ENCODE measurements around the gene ACOX3.
"Not testable (repeated sequence)": the region's sequence is repeated elsewhere in the genome, so short reads cannot be mapped to it uniquely, and the experiment has no call there.

The ACOX3 gene

GRCh38 chr4:8370106-8370787 lies 70.3 kb downstream of the ACOX3 start:
- no peak for DNase-seq

GRCh38 chr4:8369426-8370105 lies 71.0 kb downstream of the ACOX3 start:
- DNase-seq, result no peak

- DNase-seq, result no peak
Observed at GRCh38 chr4:8368998-8369397, 71.5 kb downstream of the ACOX3 start.

GRCh38 chr4:8368061-8368481 lies 72.5 kb downstream of the ACOX3 start:
- no peak for DNase-seq

- no peak for DNase-seq
Observed at GRCh38 chr4:8366601-8367000, 73.9 kb downstream of the ACOX3 start.

- DNase-seq, result no peak
Observed at GRCh38 chr4:8365951-8366350, 74.6 kb downstream of the ACOX3 start.

GRCh38 chr4:8365353-8365752 lies 75.2 kb downstream of the ACOX3 start:
- DNase-seq, result no peak

- no peak for DNase-seq
Observed at GRCh38 chr4:8364848-8365350, 75.6 kb downstream of the ACOX3 start.

GRCh38 chr4:8364141-8364540 lies 76.4 kb downstream of the ACOX3 start:
- DNase-seq, result no peak

- DNase-seq, result no peak
Observed at GRCh38 chr4:8362483-8362882, 78.0 kb downstream of the ACOX3 start.

GRCh38 chr4:8359193-8359592 lies 81.3 kb downstream of the ACOX3 start:
- DNase-seq, result no peak

GRCh38 chr4:8356856-8357255 lies 83.7 kb downstream of the ACOX3 start:
- no peak for DNase-seq

GRCh38 chr4:8355864-8356565 lies 84.5 kb downstream of the ACOX3 start:
- no peak for DNase-seq

- DNase-seq, result no peak
Observed at GRCh38 chr4:8355306-8355705, 85.2 kb downstream of the ACOX3 start.

GRCh38 chr4:8353912-8354453 lies 86.5 kb downstream of the ACOX3 start:
- DNase-seq, result no peak

- DNase-seq, result no peak
Observed at GRCh38 chr4:8353158-8353669, 87.3 kb downstream of the ACOX3 start.

GRCh38 chr4:8352368-8353157 lies 88.0 kb downstream of the ACOX3 start:
- no peak for DNase-seq

GRCh38 chr4:8351931-8352367 lies 88.6 kb downstream of the ACOX3 start:
- no peak for DNase-seq

GRCh38 chr4:8350841-8351461 lies 89.6 kb downstream of the ACOX3 start:
- DNase-seq, result no peak

- no peak for DNase-seq
Observed at GRCh38 chr4:8350352-8350751, 90.2 kb downstream of the ACOX3 start.

- DNase-seq, result no peak
Observed at GRCh38 chr4:8349664-8350236, 90.8 kb downstream of the ACOX3 start.

- not testable (repeated sequence) for DNase-seq
Observed at GRCh38 chr4:8349236-8349635, 91.3 kb downstream of the ACOX3 start.

Data from SW 1271 (cell line).